K562 (cell line): Measurements from ENCODE around the gene ZNF487. TPM values are rescaled to one million over a fixed set of nuclear protein-coding genes. Genes with fewer than 3 reads are reported as not detected.

Source experiments
- ARID1B ChIP-seq: fragments of 450-650 bp; IDR thresholded peaks from 2 replicates; pipeline ENCODE4 v1.6.1; 2016; ENCODE audit warnings: antibody characterized with exemption, mild to moderate bottlenecking, inconsistent platforms
- BDP1 ChIP-seq: IDR thresholded peaks from 3 replicates; pipeline ENCODE4 v1.6.1; 2011; ENCODE audit not compliant: insufficient read length, insufficient read depth
- CBFA2T3 ChIP-seq: fragments of 450-650 bp; IDR thresholded peaks from 2 replicates; pipeline ENCODE4 v1.6.1; 2017
- JUNB ChIP-seq: fragments of 450-650 bp; formaldehyde crosslinking; conservative IDR thresholded peaks from 2 replicates; pipeline ENCODE4 v1.4.0; 2020; ENCODE audit warnings: mild to moderate bottlenecking
- KLF10 ChIP-seq: fragments of 250-450 bp; sonication (Bioruptor Pico); IDR thresholded peaks from 2 replicates; pipeline ENCODE4 v1.6.1; 2021; ENCODE audit warnings: matching md5 sums
- NFRKB ChIP-seq: fragments of 450-650 bp; IDR thresholded peaks from 2 replicates; pipeline ENCODE4 v1.6.1; 2016; ENCODE audit warnings: low read depth
- SMARCB1 ChIP-seq: IDR thresholded peaks from 2 replicates; pipeline ENCODE4 v1.6.1; 2011; ENCODE audit warnings: improper control_type of control experiment, low read depth; ENCODE audit not compliant: insufficient read length
- SMARCC2 ChIP-seq: fragments of 450-650 bp; IDR thresholded peaks from 2 replicates; pipeline ENCODE4 v1.6.1; 2017; ENCODE audit warnings: antibody characterized with exemption, moderate library complexity, mild to moderate bottlenecking, low read depth
- STAT5B ChIP-seq: fragments of 250-450 bp; sonication (Bioruptor Pico); IDR thresholded peaks from 2 replicates; pipeline ENCODE4 v1.8.0; 2021; ENCODE audit warnings: mild to moderate bottlenecking, inconsistent platforms
- TCF3 ChIP-seq: sonication (generic); formaldehyde crosslinking; IDR thresholded peaks from 2 replicates; pipeline ENCODE4 v1.4.0; 2020; ENCODE audit warnings: mild to moderate bottlenecking, missing genetic modification reagents
- TEAD1 ChIP-seq, 2 experiments: fragments of 450-650 bp in 1 of 2; sonication (generic) in 1 of 2; formaldehyde crosslinking; IDR thresholded peaks; 2 replicates each; pipeline versions ENCODE4 v1.4.0 to v1.8.0; 2020 to 2022; ENCODE audit warnings: mild to moderate bottlenecking in 2 of 2, missing genetic modification reagents in 1 of 2
- ZNF561 ChIP-seq: fragments of 450-650 bp; formaldehyde crosslinking; conservative IDR thresholded peaks from 2 replicates; pipeline ENCODE4 v1.4.0; 2020; ENCODE audit warnings: mild to moderate bottlenecking, moderate library complexity
- polyA plus RNA-seq, 8 experiments: library from polyadenylated mRNA; depleted of rRNA in 4 of 8; stranded (reverse) in 5 of 8; unstranded in 3 of 8; fragments of >200 nt; fragmentation: Nextera tagmentation in 2 of 8; fragmentation: Illumina TruSeq in 1 of 8; extraction: Ambion mirVana in 2 of 8; extraction: Trizol in 1 of 8; gene quantifications; 2 replicates each; pipeline versions ENCODE4 v1.2.1 to v1.2.3, GENCODE V29; 2011 to 2014; ENCODE audit warnings: inconsistent platforms in 1 of 8, missing spikeins in 1 of 8
- total RNA-seq, 7 experiments: library from RNA; depleted of rRNA in 6 of 7; stranded (reverse); fragments of >200 nt in 6 of 7; fragmentation: Illumina TruSeq in 2 of 7; extraction: Trizol in 2 of 7; gene quantifications; 2 replicates each; pipeline versions ENCODE4 v1.2.1 to v1.2.3, GENCODE V29; 2011 to 2021; ENCODE audit warnings: low replicate concordance in 1 of 7
- TF ChIP-seq, protein P1 (sequence below): fragments of 450-650 bp; IDR thresholded peaks from 2 replicates; pipeline ENCODE4 v1.6.1; 2018; ENCODE audit not compliant: partially characterized antibody
- TF ChIP-seq, protein P2 (sequence below), 2 experiments: fragments of 450-650 bp; IDR thresholded peaks; 2 replicates each; pipeline ENCODE4 v1.6.1; 2016
- TF ChIP-seq, protein P3 (sequence below), 2 experiments: fragments of 450-650 bp; conservative IDR thresholded peaks; 2 replicates each; pipeline ENCODE4 v1.6.1; 2017; ENCODE audit warnings: mild to moderate bottlenecking in 2 of 2, moderate library complexity in 2 of 2
- TF ChIP-seq, protein P4 (sequence below): fragments of 450-650 bp; IDR thresholded peaks from 2 replicates; pipeline ENCODE4 v1.6.1; 2016
- TF ChIP-seq, protein P5 (sequence below), 2 experiments: fragments of 200-800 bp in 1 of 2; sonication (Bioruptor generic) in 1 of 2; sonication (generic) in 1 of 2; formaldehyde crosslinking in 1 of 2; IDR thresholded peaks in 1 of 2; conservative IDR thresholded peaks in 1 of 2; 2 replicates each; pipeline versions ENCODE4 v1.5.0 to v1.6.1; 2016 to 2020; ENCODE audit warnings: missing compliant biosample characterization in 1 of 2, missing genetic modification characterization in 1 of 2, missing genetic modification reagents in 1 of 2

Gene ZNF487
- total and polyA plus RNA-seq, 9 of the 15 experiments (the other 6 are each of a cell fraction or from before 2014, with no cell fraction given), result 1.9 to 6.5 (median 4.2) TPM

DNA sequence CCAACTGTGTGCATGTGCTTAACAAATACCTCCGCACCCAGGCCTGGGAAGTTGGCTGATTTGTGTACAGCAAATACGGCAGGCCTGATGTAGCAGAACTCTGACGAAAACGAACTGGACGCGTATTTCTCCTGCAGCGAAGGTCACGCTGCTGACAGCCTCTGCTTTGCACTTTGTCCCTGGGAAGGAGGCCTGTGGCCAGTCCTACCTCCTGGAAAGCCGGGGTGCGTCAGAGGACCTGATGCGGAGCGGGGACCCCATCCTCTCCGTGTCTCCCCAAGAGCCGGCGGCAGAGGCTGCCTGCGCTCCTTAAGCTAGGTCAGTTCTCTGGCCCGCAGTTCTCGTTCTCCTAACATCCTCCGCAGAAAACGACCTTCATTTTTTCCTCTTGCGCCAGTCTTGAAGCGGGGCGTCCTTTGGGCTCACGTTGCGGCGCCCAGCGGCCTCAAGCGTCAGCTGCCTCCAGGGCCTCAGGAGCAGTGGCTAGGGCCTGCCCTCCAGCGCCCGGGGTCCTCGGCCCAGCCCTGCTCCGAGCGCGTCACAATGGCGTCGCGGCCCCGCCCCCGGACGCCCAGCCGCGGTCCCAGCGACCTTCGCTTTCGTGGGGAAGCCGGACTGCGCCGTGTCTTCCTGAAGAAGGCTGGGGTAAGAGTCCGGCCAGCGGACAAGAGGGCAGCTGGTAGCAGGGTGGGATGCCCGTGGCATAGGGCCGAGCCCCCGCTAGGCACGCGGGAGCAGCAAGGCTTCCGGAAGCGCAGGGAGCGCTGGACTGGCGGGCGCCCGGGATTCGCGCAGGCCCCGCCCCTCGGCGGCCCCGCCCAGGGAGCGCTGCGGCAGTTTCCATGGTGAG lies at the start of gene ZNF487 (continued):
- TF ChIP-seq, protein P1, sequence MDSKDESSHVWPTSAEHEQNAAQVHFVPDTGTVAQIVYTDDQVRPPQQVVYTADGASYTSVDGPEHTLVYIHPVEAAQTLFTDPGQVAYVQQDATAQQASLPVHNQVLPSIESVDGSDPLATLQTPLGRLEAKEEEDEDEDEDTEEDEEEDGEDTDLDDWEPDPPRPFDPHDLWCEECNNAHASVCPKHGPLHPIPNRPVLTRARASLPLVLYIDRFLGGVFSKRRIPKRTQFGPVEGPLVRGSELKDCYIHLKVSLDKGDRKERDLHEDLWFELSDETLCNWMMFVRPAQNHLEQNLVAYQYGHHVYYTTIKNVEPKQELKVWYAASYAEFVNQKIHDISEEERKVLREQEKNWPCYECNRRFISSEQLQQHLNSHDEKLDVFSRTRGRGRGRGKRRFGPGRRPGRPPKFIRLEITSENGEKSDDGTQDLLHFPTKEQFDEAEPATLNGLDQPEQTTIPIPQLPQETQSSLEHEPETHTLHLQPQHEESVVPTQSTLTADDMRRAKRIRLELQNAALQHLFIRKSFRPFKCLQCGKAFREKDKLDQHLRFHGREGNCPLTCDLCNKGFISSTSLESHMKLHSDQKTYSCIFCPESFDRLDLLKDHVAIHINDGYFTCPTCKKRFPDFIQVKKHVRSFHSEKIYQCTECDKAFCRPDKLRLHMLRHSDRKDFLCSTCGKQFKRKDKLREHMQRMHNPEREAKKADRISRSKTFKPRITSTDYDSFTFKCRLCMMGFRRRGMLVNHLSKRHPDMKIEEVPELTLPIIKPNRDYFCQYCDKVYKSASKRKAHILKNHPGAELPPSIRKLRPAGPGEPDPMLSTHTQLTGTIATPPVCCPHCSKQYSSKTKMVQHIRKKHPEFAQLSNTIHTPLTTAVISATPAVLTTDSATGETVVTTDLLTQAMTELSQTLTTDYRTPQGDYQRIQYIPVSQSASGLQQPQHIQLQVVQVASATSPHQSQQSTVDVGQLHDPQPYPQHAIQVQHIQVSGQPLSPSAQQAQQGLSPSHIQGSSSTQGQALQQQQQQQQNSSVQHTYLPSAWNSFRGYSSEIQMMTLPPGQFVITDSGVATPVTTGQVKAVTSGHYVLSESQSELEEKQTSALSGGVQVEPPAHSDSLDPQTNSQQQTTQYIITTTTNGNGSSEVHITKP, result peak; percentile 38
- no peak for TF ChIP-seq JUNB (CRISPR knock-in tag)
- no peak for TF ChIP-seq KLF10 (CRISPR knock-in tag)
- TF ChIP-seq TCF3 (CRISPR knock-in tag), result peak; percentile 42; the same call in 1 of the 2 replicates
- no peak for TF ChIP-seq STAT5B (CRISPR knock-in tag)
- TF ChIP-seq SMARCC2, result 0 out of 2 replicates have a peak, but pooled peaks have one; percentile 23
- TF ChIP-seq TEAD1 (CRISPR knock-in tag; IDR thresholded peaks at IDR 0.05), result peak in 1 of 2 experiments; percentile 66; a peak in 1 of 4 replicates
- TF ChIP-seq, protein P2, sequence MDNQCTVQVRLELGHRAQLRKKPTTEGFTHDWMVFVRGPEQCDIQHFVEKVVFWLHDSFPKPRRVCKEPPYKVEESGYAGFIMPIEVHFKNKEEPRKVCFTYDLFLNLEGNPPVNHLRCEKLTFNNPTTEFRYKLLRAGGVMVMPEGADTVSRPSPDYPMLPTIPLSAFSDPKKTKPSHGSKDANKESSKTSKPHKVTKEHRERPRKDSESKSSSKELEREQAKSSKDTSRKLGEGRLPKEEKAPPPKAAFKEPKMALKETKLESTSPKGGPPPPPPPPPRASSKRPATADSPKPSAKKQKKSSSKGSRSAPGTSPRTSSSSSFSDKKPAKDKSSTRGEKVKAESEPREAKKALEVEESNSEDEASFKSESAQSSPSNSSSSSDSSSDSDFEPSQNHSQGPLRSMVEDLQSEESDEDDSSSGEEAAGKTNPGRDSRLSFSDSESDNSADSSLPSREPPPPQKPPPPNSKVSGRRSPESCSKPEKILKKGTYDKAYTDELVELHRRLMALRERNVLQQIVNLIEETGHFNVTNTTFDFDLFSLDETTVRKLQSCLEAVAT (IDR thresholded peaks at IDR 0.05), result peak; percentile 68; a peak in 2 of 4 replicates
- TF ChIP-seq, protein P3, sequence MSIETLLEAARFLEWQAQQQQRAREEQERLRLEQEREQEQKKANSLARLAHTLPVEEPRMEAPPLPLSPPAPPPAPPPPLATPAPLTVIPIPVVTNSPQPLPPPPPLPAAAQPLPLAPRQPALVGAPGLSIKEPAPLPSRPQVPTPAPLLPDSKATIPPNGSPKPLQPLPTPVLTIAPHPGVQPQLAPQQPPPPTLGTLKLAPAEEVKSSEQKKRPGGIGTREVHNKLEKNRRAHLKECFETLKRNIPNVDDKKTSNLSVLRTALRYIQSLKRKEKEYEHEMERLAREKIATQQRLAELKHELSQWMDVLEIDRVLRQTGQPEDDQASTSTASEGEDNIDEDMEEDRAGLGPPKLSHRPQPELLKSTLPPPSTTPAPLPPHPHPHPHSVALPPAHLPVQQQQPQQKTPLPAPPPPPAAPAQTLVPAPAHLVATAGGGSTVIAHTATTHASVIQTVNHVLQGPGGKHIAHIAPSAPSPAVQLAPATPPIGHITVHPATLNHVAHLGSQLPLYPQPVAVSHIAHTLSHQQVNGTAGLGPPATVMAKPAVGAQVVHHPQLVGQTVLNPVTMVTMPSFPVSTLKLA (conservative IDR thresholded peaks at IDR 0.05), result peak; percentile 87 to 95
- TF ChIP-seq, protein P4, sequence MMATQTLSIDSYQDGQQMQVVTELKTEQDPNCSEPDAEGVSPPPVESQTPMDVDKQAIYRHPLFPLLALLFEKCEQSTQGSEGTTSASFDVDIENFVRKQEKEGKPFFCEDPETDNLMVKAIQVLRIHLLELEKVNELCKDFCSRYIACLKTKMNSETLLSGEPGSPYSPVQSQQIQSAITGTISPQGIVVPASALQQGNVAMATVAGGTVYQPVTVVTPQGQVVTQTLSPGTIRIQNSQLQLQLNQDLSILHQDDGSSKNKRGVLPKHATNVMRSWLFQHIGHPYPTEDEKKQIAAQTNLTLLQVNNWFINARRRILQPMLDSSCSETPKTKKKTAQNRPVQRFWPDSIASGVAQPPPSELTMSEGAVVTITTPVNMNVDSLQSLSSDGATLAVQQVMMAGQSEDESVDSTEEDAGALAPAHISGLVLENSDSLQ, result no peak
- TF ChIP-seq, protein P5, sequence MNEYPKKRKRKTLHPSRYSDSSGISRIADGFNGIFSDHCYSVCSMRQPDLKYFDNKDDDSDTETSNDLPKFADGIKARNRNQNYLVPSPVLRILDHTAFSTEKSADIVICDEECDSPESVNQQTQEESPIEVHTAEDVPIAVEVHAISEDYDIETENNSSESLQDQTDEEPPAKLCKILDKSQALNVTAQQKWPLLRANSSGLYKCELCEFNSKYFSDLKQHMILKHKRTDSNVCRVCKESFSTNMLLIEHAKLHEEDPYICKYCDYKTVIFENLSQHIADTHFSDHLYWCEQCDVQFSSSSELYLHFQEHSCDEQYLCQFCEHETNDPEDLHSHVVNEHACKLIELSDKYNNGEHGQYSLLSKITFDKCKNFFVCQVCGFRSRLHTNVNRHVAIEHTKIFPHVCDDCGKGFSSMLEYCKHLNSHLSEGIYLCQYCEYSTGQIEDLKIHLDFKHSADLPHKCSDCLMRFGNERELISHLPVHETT (CRISPR knock-in tag; conservative IDR thresholded peaks at IDR 0.05 in 1 of 2, IDR thresholded peaks at IDR 0.05 in 1 of 2), result peak in 1 of 2 experiments; percentile 46; a peak in 2 of 4 replicates
- TF ChIP-seq SMARCB1, result no peak
- no peak for TF ChIP-seq CBFA2T3
- TF ChIP-seq BDP1, result no peak
- TF ChIP-seq ZNF561 (CRISPR knock-in tag), result no peak
- TF ChIP-seq NFRKB, result peak; percentile 93
- TF ChIP-seq ARID1B, result peak; percentile 58
